Kasumi-1 (cell line): Measurements from ENCODE around the gene PALLD.
"Not testable (repeated sequence)": the region's sequence is repeated elsewhere in the genome, so short reads cannot be mapped to it uniquely, and the experiment has no call there.

Experiments used
- DNase-seq, 2 experiments: peaks; one replicate each; lab custom pipeline; 2025; lab: John Stamatoyannopoulos, UW

PALLD gene

GRCh38 chr4:168677063-168677462 is 180.2 kb downstream of the PALLD start:
- DNase-seq, result no peak

- no peak for DNase-seq
Measured at GRCh38 chr4:168677879-168678278, 181.0 kb downstream of the PALLD start.

- no peak for DNase-seq
Measured at GRCh38 chr4:168678751-168679366, 182.0 kb downstream of the PALLD start.

GRCh38 chr4:168679397-168679796 is 182.5 kb downstream of the PALLD start:
- no peak for DNase-seq

- DNase-seq, result no peak
Measured at GRCh38 chr4:168679819-168680218, 183.0 kb downstream of the PALLD start.

- DNase-seq, result no peak
Measured at GRCh38 chr4:168682898-168683500, 186.1 kb downstream of the PALLD start.

GRCh38 chr4:168683595-168683994 is 186.7 kb downstream of the PALLD start:
- no peak for DNase-seq

- peak; percentile 32 to 51 for DNase-seq
Measured at GRCh38 chr4:168685136-168685809, 188.4 kb downstream of the PALLD start.

- no peak for DNase-seq
Measured at GRCh38 chr4:168688584-168688983, 191.7 kb downstream of the PALLD start.

GRCh38 chr4:168689791-168690190 is 192.9 kb downstream of the PALLD start:
- no peak for DNase-seq

- DNase-seq, result no peak
Measured at GRCh38 chr4:168690199-168690598, 193.3 kb downstream of the PALLD start.

GRCh38 chr4:168691631-168692369 is 194.9 kb downstream of the PALLD start:
- no peak for DNase-seq

GRCh38 chr4:168693750-168694490 is 197.1 kb downstream of the PALLD start:
- no peak for DNase-seq

- no peak for DNase-seq
Measured at GRCh38 chr4:168694667-168695066, 197.8 kb downstream of the PALLD start.

- no peak for DNase-seq
Measured at GRCh38 chr4:168695288-168695687, 198.4 kb downstream of the PALLD start.

GRCh38 chr4:168696280-168696679 is 199.4 kb downstream of the PALLD start:
- DNase-seq, result no peak

- no peak for DNase-seq
Measured at GRCh38 chr4:168696826-168697225, 200.0 kb downstream of the PALLD start.

GRCh38 chr4:168699224-168699878 is 202.5 kb downstream of the PALLD start:
- no peak for DNase-seq

- no peak for DNase-seq
Measured at GRCh38 chr4:168701061-168701460, 204.2 kb downstream of the PALLD start.

GRCh38 chr4:168702581-168703087 is 205.8 kb downstream of the PALLD start:
- DNase-seq, result not testable (repeated sequence)

- DNase-seq, result no peak
Measured at GRCh38 chr4:168705121-168705520, 208.3 kb downstream of the PALLD start.
